HG03520 (cell line): ENCODE data around the gene IGF1R.
"Not testable (repeated sequence)": the region's sequence is repeated elsewhere in the genome, so short reads cannot be mapped to it uniquely, and the experiment has no call there.

Experiments
- ATAC-seq: cut with Tn5 transposase; IDR thresholded peaks from one replicate; pipeline ENCODE4 v1.9.1; 2021; ENCODE audit warnings: mild to moderate bottlenecking, moderate library complexity; ENCODE audit not compliant: unreplicated experiment

IGF1R gene

DNA sequence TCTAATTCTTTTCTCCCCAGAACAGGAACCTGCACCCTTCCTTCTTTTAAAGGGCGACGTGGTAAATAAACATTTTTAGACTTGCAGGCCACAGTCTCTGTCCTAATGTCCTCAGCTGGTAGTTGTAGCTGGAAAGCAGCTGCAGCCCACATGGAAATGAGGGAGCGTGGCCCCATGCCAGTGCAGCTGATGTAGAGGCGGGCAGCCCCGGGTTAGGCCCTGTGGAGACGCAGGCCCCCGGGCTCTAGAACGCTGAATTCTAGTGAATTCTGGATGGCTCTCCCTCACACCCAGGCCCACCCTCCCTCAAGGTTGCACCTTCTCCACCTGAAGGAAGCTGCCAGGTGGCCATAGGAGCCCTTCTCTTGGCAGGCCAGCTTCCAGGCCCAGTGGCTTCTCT, 307.0 kb downstream of the IGF1R start:
- ATAC-seq, result no peak

DNA sequence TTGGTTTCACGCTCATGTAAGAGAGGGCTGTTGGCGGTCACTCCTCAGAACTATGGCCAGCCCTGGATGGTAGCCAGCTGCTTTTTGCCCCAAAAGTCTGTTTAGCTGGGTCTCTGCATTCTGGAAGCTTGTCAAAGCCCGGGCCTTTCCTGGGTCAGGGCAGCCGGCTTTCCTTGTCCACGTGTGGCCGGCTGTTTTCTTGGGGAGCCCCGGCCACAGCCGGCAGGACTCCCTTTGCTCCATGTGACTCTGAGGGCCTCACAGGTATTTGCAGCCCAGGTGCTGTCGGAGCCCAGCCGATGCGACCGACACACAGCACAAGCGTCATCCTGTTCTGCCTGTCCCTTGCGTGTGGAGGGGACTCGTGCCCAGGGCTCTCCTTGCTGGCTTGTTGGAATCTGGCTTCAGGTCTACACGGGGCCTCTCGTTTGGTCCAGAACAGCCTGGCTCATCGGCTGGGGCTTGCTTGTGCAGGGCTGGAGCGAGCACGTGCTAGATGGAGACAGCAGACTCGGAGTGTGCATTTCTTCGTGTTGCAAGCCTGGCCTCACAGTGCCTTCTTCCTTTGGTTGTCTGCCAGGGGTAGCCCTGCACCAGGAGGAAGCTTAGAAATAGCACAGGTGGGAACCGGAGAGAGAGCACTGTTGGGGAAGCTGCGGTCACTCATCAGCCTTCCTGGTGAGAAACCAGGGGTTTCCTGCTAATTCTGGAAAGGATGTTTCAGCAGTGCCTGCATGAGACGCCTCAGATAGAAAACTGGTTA, 307.8 kb downstream of the IGF1R start:
- no peak for ATAC-seq

DNA sequence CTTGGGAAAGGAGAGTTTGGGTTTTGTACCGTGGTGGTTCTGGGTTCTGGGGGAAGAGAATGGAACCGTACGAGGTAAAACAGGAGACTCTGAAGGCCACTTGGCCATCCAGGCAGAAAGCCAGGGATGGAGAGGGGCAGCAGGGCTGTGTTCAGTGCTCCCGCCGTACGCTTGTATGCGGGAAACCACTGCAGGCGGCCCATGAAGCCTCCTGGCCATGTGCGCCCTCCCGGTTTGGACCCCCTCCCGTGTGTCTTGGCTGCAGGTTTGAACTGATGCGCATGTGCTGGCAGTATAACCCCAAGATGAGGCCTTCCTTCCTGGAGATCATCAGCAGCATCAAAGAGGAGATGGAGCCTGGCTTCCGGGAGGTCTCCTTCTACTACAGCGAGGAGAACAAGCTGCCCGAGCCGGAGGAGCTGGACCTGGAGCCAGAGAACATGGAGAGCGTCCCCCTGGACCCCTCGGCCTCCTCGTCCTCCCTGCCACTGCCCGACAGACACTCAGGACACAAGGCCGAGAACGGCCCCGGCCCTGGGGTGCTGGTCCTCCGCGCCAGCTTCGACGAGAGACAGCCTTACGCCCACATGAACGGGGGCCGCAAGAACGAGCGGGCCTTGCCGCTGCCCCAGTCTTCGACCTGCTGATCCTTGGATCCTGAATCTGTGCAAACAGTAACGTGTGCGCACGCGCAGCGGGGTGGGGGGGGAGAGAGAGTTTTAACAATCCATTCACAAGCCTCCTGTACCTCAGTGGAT, 308.6 kb downstream of the IGF1R start:
- no peak for ATAC-seq

DNA sequence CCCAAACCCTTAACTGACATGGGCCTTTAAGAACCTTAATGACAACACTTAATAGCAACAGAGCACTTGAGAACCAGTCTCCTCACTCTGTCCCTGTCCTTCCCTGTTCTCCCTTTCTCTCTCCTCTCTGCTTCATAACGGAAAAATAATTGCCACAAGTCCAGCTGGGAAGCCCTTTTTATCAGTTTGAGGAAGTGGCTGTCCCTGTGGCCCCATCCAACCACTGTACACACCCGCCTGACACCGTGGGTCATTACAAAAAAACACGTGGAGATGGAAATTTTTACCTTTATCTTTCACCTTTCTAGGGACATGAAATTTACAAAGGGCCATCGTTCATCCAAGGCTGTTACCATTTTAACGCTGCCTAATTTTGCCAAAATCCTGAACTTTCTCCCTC, 309.3 kb downstream of the IGF1R start:
- no peak for ATAC-seq

DNA sequence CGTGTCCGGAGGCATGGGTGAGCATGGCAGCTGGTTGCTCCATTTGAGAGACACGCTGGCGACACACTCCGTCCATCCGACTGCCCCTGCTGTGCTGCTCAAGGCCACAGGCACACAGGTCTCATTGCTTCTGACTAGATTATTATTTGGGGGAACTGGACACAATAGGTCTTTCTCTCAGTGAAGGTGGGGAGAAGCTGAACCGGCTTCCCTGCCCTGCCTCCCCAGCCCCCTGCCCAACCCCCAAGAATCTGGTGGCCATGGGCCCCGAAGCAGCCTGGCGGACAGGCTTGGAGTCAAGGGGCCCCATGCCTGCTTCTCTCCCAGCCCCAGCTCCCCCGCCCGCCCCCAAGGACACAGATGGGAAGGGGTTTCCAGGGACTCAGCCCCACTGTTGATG, 309.7 kb downstream of the IGF1R start:
- ATAC-seq, result no peak

DNA sequence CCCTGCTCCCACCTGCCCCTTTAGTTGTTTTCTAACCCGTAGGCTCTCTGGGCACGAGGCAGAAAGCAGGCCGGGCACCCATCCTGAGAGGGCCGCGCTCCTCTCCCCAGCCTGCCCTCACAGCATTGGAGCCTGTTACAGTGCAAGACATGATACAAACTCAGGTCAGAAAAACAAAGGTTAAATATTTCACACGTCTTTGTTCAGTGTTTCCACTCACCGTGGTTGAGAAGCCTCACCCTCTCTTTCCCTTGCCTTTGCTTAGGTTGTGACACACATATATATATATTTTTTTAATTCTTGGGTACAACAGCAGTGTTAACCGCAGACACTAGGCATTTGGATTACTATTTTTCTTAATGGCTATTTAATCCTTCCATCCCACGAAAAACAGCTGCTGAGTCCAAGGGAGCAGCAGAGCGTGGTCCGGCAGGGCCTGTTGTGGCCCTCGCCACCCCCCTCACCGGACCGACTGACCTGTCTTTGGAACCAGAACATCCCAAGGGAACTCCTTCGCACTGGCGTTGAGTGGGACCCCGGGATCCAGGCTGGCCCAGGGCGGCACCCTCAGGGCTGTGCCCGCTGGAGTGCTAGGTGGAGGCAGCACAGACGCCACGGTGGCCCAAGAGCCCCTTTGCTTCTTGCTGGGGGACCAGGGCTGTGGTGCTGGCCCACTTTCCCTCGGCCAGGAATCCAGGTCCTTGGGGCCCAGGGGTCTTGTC, 310.7 kb downstream of the IGF1R start:
- ATAC-seq, result no peak

DNA sequence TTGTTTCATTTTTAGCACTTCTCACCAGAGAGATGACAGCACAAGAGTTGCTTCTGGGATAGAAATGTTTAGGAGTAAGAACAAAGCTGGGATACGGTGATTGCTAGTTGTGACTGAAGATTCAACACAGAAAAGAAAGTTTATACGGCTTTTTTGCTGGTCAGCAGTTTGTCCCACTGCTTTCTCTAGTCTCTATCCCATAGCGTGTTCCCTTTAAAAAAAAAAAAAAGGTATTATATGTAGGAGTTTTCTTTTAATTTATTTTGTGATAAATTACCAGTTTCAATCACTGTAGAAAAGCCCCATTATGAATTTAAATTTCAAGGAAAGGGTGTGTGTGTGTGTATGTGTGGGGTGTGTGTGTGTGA, 311.3 kb downstream of the IGF1R start:
- ATAC-seq, result no peak

DNA sequence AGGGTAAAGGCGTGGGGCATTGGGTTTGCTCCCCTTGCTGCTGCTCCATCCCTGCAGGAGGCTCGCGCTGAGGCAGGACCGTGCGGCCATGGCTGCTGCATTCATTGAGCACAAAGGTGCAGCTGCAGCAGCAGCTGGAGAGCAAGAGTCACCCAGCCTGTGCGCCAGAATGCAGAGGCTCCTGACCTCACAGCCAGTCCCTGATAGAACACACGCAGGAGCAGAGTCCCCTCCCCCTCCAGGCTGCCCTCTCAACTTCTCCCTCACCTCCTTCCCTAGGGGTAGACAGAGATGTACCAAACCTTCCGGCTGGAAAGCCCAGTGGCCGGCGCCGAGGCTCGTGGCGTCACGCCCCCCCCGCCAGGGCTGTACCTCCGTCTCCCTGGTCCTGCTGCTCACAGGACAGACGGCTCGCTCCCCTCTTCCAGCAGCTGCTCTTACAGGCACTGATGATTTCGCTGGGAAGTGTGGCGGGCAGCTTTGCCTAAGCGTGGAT, 312.3 kb downstream of the IGF1R start:
- ATAC-seq, result no peak

DNA sequence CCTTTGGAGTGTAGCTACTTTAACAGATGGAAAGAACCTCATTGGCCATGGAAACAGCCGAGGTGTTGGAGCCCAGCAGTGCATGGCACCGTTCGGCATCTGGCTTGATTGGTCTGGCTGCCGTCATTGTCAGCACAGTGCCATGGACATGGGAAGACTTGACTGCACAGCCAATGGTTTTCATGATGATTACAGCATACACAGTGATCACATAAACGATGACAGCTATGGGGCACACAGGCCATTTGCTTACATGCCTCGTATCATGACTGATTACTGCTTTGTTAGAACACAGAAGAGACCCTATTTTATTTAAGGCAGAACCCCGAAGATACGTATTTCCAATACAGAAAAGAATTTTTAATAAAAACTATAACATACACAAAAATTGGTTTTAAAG, 315.1 kb downstream of the IGF1R start:
- no peak for ATAC-seq

DNA sequence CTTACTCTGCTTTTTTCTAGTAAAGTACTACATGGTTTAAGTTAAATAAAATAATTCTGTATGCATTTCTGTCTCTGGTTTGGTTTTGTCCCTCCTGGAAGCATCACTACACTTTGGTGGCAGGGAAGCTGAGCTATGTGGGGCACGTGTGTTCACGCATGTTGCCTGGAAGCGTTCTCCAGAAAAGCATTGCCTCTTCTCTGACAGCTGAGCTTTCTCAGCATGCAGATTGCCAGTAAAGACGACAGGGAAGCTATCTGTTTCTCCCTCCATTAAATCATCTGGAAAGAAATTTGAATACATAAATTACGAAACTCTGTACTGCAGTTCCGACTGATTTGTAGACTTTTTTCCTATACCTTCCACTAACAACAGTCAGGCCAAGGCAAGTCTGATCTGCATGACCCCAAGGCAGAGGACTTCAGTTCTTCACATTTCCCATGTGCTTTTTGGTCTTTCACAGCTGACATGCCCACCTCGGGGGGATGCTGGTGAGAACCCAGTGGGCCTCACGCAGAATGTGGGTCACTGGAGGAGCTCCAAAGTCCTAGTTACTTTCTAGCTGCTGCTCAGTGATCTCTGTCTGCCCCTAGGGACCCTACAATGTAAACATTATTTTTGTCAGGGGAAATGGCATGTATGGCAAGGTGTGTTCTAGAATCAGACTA, 316.3 kb downstream of the IGF1R start:
- no peak for ATAC-seq

DNA sequence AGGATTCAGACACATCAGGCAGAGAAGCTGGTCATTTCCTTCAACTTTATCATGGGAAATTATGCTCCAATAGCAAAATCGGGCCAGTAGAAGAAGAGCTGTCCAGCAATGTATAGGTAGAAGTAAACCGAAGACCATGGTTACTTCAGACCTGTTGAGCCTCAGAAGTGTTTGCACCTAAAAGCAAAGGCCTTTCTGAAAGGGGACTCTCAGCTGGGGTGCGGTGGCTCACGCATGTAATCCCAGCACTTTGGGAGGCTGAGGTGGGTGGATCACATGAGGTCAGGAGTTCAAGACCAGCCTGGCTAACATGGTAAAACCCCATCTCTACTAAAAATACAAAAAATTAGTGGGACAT, 316.8 kb downstream of the IGF1R start:
- ATAC-seq, result not testable (repeated sequence)

DNA sequence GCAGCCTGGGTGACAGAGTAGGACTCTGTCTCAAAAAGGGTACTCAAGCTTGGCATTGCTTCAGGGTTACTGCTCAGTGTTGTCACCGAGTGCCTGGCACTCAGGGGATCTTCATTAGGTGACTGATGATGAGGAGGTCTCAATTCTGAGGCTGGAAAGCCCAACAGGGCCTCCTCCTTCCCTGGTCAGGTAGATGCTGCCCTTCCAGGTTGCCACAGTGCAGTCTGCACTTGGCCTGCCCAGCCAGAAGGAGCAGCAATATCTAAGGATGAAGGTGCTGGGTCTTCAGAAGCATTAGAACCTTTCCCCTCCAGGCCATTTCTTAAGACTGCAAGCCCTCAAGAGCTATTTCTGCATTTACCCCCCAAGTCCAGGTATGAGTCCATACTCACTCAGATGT, 317.3 kb downstream of the IGF1R start:
- no peak for ATAC-seq

DNA sequence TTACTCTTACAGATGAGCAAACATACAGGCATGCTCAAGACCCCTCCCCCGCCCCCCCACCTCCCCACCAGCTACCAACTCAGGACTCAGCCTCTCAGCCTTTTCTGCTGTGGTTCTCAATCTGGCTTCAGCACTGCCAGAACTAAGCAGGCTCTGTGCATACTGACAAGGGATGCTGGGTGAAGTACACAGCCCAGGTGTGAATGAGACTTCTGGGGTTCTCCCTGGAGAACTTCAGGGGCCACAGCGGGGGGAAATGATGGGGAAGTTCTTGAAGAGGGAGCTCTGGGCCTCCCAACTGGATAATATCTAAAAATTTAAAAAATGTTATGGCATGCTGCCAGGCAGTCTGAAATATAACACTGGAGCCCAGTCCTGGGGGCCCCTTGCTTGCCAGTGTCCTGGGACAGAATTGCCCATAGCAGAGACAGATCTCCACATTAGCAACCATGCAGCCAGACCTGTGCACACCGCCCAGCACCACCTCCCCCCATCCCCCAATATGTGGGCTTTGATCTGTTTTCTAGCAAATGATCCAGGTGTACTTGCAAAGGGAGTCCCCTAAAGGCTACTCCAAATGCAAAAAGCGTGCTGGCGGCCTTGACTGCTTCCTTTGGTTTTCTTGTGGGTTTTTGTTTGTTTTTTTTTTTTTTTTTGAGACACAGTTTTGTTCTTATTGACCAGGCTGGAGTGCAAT, 317.9 kb downstream of the IGF1R start:
- no peak for ATAC-seq

DNA sequence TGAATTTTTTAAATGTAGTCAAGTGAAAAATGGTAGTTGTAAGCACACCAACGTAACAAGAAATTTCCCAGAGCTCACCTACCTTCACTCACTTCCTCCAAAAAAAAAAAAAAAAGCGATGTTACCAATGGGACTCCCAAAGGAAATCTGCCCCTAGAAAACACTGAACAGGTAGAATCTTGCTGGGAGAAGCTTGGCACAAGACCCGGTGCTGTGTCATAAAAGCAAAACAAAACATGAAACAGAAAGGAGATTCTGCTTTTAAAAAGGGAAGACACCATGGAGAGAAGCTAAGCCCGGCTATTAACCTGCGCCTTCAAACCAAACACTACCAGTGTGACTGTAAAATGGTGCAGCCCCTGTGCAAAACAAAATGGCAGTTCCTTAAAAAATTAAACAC, 318.8 kb downstream of the IGF1R start:
- ATAC-seq, result no peak

DNA sequence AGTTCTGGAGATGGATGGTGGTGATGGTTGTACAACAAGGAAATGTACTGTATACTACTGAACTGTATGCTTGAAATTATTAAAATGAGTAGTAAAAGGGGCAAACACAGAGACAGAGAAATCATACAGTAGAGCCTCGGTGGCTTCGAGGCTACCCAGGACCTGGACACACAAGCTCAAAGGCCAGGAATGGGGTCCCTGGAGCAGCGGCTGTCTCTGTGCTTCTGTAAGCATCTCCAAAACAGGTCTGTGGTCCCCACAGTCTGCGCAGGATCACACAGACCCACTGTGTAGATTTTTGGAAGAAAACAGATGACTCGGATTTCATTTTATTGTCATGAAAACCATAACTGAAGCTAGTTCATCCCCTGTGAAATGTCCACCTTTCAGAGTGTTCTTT, 319.6 kb downstream of the IGF1R start:
- ATAC-seq, result no peak

DNA sequence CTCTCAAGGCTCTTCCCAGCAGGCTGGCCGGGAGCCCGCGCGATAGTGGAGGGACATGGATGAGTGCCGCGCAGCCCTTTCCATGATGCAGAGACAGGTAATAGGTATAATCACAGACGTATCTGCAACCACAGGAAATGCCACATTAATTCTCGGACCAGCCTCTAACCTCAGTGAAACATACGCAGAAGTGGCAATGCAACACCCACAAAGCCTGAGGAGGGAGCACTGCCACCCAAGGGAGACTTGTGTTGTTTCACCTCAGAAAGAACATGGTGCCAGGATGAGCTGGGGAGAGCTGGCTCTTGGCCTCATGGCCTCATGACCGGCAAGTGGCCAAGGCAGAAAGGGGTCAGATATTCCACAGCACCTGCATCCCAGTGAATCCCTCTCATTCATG, 320.2 kb downstream of the IGF1R start:
- no peak for ATAC-seq

DNA sequence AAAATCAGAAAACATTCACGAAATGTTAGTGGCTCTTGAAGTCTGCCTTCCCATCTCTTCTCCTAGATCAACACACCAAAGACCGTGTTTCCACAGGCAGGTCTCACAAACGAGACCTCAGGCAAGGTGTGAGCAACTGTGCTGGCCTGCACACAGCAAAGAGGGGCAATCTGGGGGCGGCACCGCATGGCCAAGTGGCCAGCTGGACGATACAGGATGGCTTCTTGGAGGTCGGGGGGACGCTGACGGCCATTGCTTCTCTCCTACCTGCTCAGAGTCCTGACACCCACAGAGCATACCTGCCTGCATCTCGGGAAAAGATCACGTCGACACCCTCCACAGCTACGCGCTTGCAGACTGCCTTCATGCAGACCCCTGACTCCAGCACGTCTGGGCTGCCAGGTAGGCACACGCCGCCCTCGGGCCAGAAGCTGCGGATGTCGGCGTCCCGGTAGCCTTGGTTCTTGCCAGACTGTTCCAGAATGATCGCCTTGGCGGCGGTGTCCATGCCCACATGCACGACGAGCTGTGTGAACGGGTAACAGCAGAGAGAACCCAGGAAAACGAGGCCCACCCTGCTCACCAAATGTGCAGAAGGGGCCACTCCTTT, 320.9 kb downstream of the IGF1R start:
- ATAC-seq, result no peak

DNA sequence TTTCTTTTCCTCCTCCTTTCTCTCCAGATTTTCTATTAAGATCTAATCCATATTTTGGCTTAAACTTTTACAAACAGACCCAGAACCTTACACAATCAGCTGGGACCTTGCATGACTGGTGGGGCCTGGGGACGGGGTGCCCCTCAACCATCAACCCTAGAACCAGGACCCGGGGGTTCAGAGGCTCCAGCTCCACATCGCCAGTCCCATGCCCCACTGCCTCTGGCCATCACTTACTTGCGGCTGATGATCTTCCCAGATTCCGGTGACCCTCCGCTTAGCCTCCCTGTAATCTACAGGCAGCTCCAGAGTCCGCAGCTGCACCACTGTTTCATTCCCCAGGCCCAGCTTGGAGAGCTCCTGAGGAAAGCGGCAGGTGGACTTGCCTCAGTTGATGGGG, 322.5 kb downstream of the IGF1R start:
- ATAC-seq, result no peak

DNA sequence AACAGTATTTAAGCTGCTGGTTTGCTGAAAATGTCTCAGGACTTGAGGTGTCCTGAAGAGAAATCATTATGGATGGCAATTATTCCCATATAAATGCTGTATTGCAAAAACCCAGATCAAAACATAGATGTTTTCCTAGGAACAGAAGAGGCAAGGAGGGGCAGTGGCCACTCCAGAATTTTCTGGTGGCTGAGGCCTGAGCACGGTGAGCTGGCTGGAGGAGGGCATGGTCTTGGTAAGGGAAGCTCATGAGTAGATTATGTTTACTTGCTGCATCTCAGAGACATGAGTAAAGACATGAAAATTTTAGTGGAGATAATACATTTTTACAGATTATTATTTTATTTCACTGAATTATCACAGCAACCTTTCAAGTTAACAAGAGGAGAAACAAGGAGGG, 328.2 kb downstream of the IGF1R start:
- no peak for ATAC-seq

DNA sequence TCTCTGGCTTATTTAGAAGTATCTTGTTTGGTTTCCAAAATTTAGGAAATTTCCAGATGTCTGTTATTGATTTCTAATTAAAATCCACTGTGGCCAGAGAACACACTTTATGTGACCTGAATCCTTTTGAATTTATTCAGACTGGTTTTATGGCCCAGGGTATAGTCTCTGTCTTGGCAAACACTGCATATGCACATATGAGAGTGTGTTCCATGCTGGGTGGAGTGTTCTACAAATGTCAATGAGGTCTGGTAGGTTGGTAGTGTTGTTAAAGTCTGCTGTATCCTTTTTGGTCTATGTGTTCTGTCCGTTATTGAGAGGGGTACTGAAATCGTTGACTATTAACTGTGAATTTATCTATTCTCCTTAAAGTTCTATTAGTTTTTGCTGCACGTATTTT, 329.1 kb downstream of the IGF1R start:
- no peak for ATAC-seq
